SK-N-SH (cell line): ENCODE results near the gene LTF. TPM values are rescaled to one million over a fixed set of nuclear protein-coding genes. Genes with fewer than 3 reads are reported as not detected.

Experiments used
- CTCF ChIA-PET: fragments of 300-600, 350-600 bp; formaldehyde crosslinking; extraction: SDS; loops from one replicate; lab custom pipeline; 2021; lab: Yijun Ruan, JAX
- POLR2A ChIA-PET: fragments of 350-600 bp; sonication (Branson Sonifier 250); formaldehyde crosslinking; extraction: SDS; loops from one replicate; lab custom pipeline; 2020; ENCODE audit warnings: antibody characterized with exemption, inconsistent platforms; lab: Yijun Ruan, JAX
- DNase-seq: peaks from one replicate; pipeline ENCODE4 v3.0.0; 2012
- H2AFZ ChIP-seq: fragments of 200-600 bp; sonication (generic); 2 replicates; pipeline ENCODE4 v1.8.1; 2016; ENCODE audit warnings: antibody characterized with exemption, mild to moderate bottlenecking, low read depth
- H3F3A ChIP-seq: fragments of 200-600 bp; sonication (generic); replicated peaks from 2 replicates; pipeline ENCODE3; 2016; ENCODE audit warnings: antibody characterized with exemption, mild to moderate bottlenecking; ENCODE audit not compliant: insufficient read depth
- H3K27ac ChIP-seq, 2 experiments: fragments of 200-500 bp in 1 of 2; fragments of 200-600 bp in 1 of 2; sonication (Bioruptor generic) in 1 of 2; sonication (generic), shearing (Covaris generic) in 1 of 2; 2 replicates each; pipeline versions ENCODE4 v1.5.1 to v1.6.1; 2014 to 2016; ENCODE audit warnings: low read depth in 2 of 2, inconsistent platforms in 1 of 2, low read length in 1 of 2, mild to moderate bottlenecking in 1 of 2, mixed read lengths in 1 of 2
- H3K27me3 ChIP-seq: fragments of 200-600 bp; sonication (generic), shearing (Covaris generic); 2 replicates; pipeline ENCODE4 v1.6.1; 2016; ENCODE audit warnings: mixed run types; ENCODE audit not compliant: insufficient read depth
- H3K36me3 ChIP-seq, 2 experiments: fragments of 200-500 bp in 1 of 2; fragments of 200-600 bp in 1 of 2; sonication (Bioruptor generic) in 1 of 2; sonication (generic) in 1 of 2; replicated peaks in 1 of 2; 2 replicates each; pipeline versions ENCODE3 to v1.5.1; 2014 to 2016; ENCODE audit warnings: low read length in 1 of 2, mild to moderate bottlenecking in 1 of 2; ENCODE audit not compliant: insufficient read depth in 2 of 2, control insufficient read depth in 1 of 2
- H3K4me1 ChIP-seq, 2 experiments: fragments of 200-500 bp in 1 of 2; fragments of 200-600 bp in 1 of 2; sonication (Bioruptor generic) in 1 of 2; sonication (generic), shearing (Covaris generic) in 1 of 2; 2 replicates each; pipeline versions ENCODE4 v1.5.1 to v1.6.1; 2014 to 2016; ENCODE audit warnings: low read depth in 1 of 2, low read length in 1 of 2, mixed run types in 1 of 2; ENCODE audit not compliant: insufficient read depth in 2 of 2, control insufficient read depth in 1 of 2
- H3K4me2 ChIP-seq: fragments of 200-600 bp; sonication (generic), shearing (Covaris generic); 2 replicates; pipeline ENCODE4 v1.6.1; 2017; ENCODE audit warnings: mixed run types
- H3K4me3 ChIP-seq, 2 experiments: fragments of 200-500 bp in 1 of 2; fragments of 200-600 bp in 1 of 2; sonication (Bioruptor generic) in 1 of 2; sonication (generic), shearing (Covaris generic) in 1 of 2; 2 replicates each; pipeline versions ENCODE4 v1.5.1 to v1.8.1; 2014 to 2016; ENCODE audit warnings: low read depth in 2 of 2, inconsistent platforms in 1 of 2, low read length in 1 of 2, mild to moderate bottlenecking in 1 of 2, mixed read lengths in 1 of 2, moderate library complexity in 1 of 2
- H3K79me2 ChIP-seq: fragments of 200-600 bp; sonication (generic); 2 replicates; pipeline ENCODE4 v1.8.1; 2017; ENCODE audit warnings: mild to moderate bottlenecking; ENCODE audit not compliant: insufficient read depth
- H3K9ac ChIP-seq: fragments of 200-600 bp; sonication (generic); 2 replicates; pipeline ENCODE4 v1.6.1; 2017; ENCODE audit warnings: mixed run types
- H3K9me2 ChIP-seq: fragments of 200-600 bp; sonication (generic); 2 replicates; pipeline ENCODE4 v1.6.1; 2017; ENCODE audit warnings: mixed run types
- H3K9me3 ChIP-seq: fragments of 200-600 bp; sonication (generic); 2 replicates; pipeline ENCODE4 v1.6.1; 2017; ENCODE audit warnings: mixed run types, mild to moderate bottlenecking, moderate library complexity
- H4K20me1 ChIP-seq: fragments of 200-600 bp; sonication (generic); 2 replicates; pipeline ENCODE4 v1.6.1; 2017; ENCODE audit warnings: mild to moderate bottlenecking, mixed run types; ENCODE audit not compliant: insufficient read depth
- CHD2 ChIP-seq: fragments of 150-350 bp; IDR thresholded peaks from 2 replicates; pipeline ENCODE4 v1.6.1; 2018; ENCODE audit warnings: low read length; ENCODE audit not compliant: partially characterized antibody
- EP300 ChIP-seq, 2 experiments: IDR thresholded peaks; 2 replicates each; pipeline versions ENCODE4 v1.4.0 to v1.6.1; 2012; ENCODE audit warnings: borderline replicate concordance in 1 of 2, low read depth in 1 of 2, low read length in 1 of 2
- EZH2phosphoT487 ChIP-seq: fragments of 200-600 bp; sonication (generic); IDR thresholded peaks from 2 replicates; pipeline ENCODE4 v1.6.1; 2017; ENCODE audit warnings: low read depth, mixed run types, mild to moderate bottlenecking, antibody characterized with exemption, moderate library complexity, borderline replicate concordance
- FOXM1 ChIP-seq: IDR thresholded peaks from 2 replicates; pipeline ENCODE4 v1.4.0; 2012; ENCODE audit warnings: low read depth, mild to moderate bottlenecking
- GABPA ChIP-seq: IDR thresholded peaks from 2 replicates; pipeline ENCODE4 v1.4.0; 2012; ENCODE audit warnings: low read depth, mild to moderate bottlenecking
- GATA2 ChIP-seq: sonication (generic); formaldehyde crosslinking; IDR thresholded peaks from 2 replicates; pipeline ENCODE4 v1.5.0; 2020; ENCODE audit warnings: mild to moderate bottlenecking, missing genetic modification reagents
- JUND ChIP-seq: IDR thresholded peaks from 2 replicates; pipeline ENCODE4 v1.4.0; 2012
- MXI1 ChIP-seq: IDR thresholded peaks from 2 replicates; pipeline ENCODE4 v1.6.1; 2012; ENCODE audit warnings: mild to moderate bottlenecking, low read depth, low read length, improper control_type of control experiment
- POLR2AphosphoS5 ChIP-seq: IDR thresholded peaks from 2 replicates; pipeline ENCODE4 v1.6.1; 2012; ENCODE audit warnings: low read depth, low read length
- RCOR1 ChIP-seq: fragments of 150-350 bp; IDR thresholded peaks from 2 replicates; pipeline ENCODE4 v1.6.1; 2017; ENCODE audit warnings: antibody characterized with exemption, low read length
- RFX5 ChIP-seq: IDR thresholded peaks from 2 replicates; pipeline ENCODE4 v1.6.1; 2012; ENCODE audit warnings: mild to moderate bottlenecking, improper control_type of control experiment, low read length
- SIN3A ChIP-seq: IDR thresholded peaks from 2 replicates; pipeline ENCODE4 v1.6.1; 2012; ENCODE audit warnings: low read depth, mild to moderate bottlenecking, low read length, moderate library complexity, borderline replicate concordance
- SMC3 ChIP-seq: IDR thresholded peaks from 2 replicates; pipeline ENCODE4 v1.6.1; 2012; ENCODE audit warnings: low read depth, low read length, improper control_type of control experiment
- TCF12 ChIP-seq: IDR thresholded peaks from 2 replicates; pipeline ENCODE4 v1.4.0; 2012
- WGBS: methylation state at CpG from one replicate; pipeline ENCODE4 v1.1.6; 2017; ENCODE audit warnings: low lambda C conversion rate; 5-methylcytosine and 5-hydroxymethylcytosine counted together
- polyA plus RNA-seq, 3 experiments: library from polyadenylated mRNA; depleted of rRNA; stranded (reverse); fragments of >200 nt; gene quantifications; 2 replicates each; pipeline ENCODE4 v1.2.3, GENCODE V29; 2012
- TF ChIP-seq, protein P1 (sequence below): IDR thresholded peaks from 2 replicates; pipeline ENCODE4 v1.4.0; 2012; ENCODE audit warnings: low read depth, borderline replicate concordance
- TF ChIP-seq, protein P2 (sequence below): IDR thresholded peaks from 2 replicates; pipeline ENCODE4 v1.4.0; 2012; ENCODE audit warnings: low read depth
- TF ChIP-seq, protein P3 (sequence below): IDR thresholded peaks from 2 replicates; pipeline ENCODE4 v1.6.1; 2012; ENCODE audit warnings: mild to moderate bottlenecking, low read depth, low read length, moderate library complexity
- TF ChIP-seq, protein P4 (sequence below): IDR thresholded peaks from 2 replicates; pipeline ENCODE4; 2012
- TF ChIP-seq, protein P5 (sequence below): IDR thresholded peaks from 2 replicates; pipeline ENCODE4 v1.4.0; 2012; ENCODE audit warnings: low read depth, borderline replicate concordance

Gene LTF
- polyA plus RNA-seq, 1 of the 3 experiments (the other 2 are of a cell fraction) = not detected

DNA sequence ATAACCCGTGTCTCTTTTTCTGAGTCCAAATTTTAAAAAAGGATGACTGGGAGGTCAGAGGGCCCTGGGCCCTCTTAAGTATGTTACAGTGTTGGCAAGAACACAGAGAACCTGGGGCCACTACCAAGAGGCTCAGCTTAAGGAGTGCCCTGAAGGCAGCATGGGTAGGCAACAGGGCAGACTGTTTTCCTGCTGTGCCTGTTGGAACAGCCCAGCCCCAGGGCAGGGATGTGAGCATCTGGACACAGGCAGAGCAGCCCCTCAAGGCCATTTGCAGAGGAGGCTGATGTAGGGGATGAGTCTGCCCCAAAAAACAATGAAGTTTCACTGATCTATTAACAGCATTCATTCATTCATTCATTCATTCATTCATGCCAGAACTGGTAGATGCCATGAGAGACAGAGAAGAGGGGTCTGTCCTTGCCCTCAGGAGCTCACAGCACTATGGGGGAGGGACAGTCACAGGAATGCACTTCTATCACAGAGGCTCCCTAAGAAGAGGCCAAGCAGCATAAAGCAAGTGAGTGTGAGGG, 2.2 kb upstream of the LTF start:
- Histone ChIP-seq H3K9ac (no peak overlapping the region), H4K20me1 (no peaks in the 10 kb centered on the region), H3K27me3 (peaks cover 27% of the 10 kb centered on the region)

DNA sequence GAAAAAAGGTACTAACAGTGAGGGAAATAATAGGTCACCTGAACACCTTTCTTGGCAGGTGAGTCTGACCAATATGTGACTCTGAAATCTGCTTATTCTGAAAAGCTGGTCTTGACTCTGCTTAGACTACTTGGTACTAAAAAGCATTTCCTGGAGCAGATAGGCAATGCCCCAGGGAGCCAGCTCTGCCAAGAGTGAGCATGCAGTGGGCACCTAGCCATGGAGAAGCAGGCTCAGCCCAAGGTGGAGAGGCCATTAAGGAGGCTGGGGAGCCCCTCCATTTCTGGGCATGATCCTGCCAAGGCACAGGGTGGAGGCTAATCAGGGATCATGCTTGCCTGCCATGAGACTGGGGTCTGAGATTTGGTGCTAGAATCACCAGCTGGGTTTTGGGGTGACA, 1.6 kb upstream of the LTF start:
- H3K9me3 ChIP-seq = no peaks in the 10 kb centered on the region
- CTCF ChIA-PET = interaction anchor here (1.1 kb wide), 1 partner anchor 22 kb away, joined by 3 read pairs; no protein-coding TSS in a partner anchor
- H3F3A ChIP-seq = no peaks in the 10 kb centered on the region
- no peak for DNase-seq
- H4K20me1 ChIP-seq = no peaks in the 10 kb centered on the region
- H3K27me3 ChIP-seq = peaks cover 25% of the 10 kb centered on the region
- no peaks in the 10 kb centered on the region for H3K9me2 ChIP-seq
- no peak overlapping the region for H3K4me2 ChIP-seq
- H3K36me3 ChIP-seq = no peaks in the 10 kb centered on the region
- no peak overlapping the region for H2AFZ ChIP-seq
- POLR2A ChIA-PET = no interaction called here
- no peak overlapping the region for H3K27ac ChIP-seq
- no peak overlapping the region for H3K9ac ChIP-seq
- H3K4me3 ChIP-seq = no peak overlapping the region
- no peaks in the 10 kb centered on the region; a peak in 1 of 4 replicates for H3K4me1 ChIP-seq
- H3K79me2 ChIP-seq = no peaks in the 10 kb centered on the region
- TF ChIP-seq GABPA = no peak
- no peak for TF ChIP-seq EP300 (IDR thresholded peaks at IDR 0.05; ENCODE audit: borderline replicate concordance in 1 of 2, low read depth in 1 of 2, low read length in 1 of 2)
- TF ChIP-seq, protein P1, sequence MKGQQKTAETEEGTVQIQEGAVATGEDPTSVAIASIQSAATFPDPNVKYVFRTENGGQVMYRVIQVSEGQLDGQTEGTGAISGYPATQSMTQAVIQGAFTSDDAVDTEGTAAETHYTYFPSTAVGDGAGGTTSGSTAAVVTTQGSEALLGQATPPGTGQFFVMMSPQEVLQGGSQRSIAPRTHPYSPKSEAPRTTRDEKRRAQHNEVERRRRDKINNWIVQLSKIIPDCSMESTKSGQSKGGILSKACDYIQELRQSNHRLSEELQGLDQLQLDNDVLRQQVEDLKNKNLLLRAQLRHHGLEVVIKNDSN = no peak
- TF ChIP-seq, protein P2, sequence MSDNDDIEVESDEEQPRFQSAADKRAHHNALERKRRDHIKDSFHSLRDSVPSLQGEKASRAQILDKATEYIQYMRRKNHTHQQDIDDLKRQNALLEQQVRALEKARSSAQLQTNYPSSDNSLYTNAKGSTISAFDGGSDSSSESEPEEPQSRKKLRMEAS = no peak
- TF ChIP-seq POLR2AphosphoS5 = no peak
- TF ChIP-seq CHD2 = no peak
- TF ChIP-seq GATA2 (CRISPR knock-in tag) = no peak
- TF ChIP-seq, protein P3, sequence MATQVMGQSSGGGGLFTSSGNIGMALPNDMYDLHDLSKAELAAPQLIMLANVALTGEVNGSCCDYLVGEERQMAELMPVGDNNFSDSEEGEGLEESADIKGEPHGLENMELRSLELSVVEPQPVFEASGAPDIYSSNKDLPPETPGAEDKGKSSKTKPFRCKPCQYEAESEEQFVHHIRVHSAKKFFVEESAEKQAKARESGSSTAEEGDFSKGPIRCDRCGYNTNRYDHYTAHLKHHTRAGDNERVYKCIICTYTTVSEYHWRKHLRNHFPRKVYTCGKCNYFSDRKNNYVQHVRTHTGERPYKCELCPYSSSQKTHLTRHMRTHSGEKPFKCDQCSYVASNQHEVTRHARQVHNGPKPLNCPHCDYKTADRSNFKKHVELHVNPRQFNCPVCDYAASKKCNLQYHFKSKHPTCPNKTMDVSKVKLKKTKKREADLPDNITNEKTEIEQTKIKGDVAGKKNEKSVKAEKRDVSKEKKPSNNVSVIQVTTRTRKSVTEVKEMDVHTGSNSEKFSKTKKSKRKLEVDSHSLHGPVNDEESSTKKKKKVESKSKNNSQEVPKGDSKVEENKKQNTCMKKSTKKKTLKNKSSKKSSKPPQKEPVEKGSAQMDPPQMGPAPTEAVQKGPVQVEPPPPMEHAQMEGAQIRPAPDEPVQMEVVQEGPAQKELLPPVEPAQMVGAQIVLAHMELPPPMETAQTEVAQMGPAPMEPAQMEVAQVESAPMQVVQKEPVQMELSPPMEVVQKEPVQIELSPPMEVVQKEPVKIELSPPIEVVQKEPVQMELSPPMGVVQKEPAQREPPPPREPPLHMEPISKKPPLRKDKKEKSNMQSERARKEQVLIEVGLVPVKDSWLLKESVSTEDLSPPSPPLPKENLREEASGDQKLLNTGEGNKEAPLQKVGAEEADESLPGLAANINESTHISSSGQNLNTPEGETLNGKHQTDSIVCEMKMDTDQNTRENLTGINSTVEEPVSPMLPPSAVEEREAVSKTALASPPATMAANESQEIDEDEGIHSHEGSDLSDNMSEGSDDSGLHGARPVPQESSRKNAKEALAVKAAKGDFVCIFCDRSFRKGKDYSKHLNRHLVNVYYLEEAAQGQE = no peak
- TF ChIP-seq, protein P4, sequence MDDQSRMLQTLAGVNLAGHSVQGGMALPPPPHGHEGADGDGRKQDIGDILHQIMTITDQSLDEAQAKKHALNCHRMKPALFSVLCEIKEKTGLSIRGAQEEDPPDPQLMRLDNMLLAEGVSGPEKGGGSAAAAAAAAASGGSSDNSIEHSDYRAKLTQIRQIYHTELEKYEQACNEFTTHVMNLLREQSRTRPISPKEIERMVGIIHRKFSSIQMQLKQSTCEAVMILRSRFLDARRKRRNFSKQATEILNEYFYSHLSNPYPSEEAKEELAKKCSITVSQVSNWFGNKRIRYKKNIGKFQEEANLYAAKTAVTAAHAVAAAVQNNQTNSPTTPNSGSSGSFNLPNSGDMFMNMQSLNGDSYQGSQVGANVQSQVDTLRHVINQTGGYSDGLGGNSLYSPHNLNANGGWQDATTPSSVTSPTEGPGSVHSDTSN = no peak
- no peak for TF ChIP-seq RCOR1
- no peak for TF ChIP-seq MXI1
- no peak for TF ChIP-seq SMC3

More for the DNA sequence above, 2.2 kb upstream of the LTF start:
- DNase-seq = no peak
- WGBS = 8% methylated on average over 1 of the region's 1 CpG
- no peak overlapping the region for H3K27ac ChIP-seq
- H3F3A ChIP-seq = no peaks in the 10 kb centered on the region
- ChIA-PET CTCF (interaction anchor here (1.1 kb wide), 1 partner anchor 21 kb away, joined by 3 read pairs; no protein-coding TSS in a partner anchor), POLR2A (no interaction called here)
- no peak overlapping the region for H2AFZ ChIP-seq
- TF ChIP-seq, protein P5, sequence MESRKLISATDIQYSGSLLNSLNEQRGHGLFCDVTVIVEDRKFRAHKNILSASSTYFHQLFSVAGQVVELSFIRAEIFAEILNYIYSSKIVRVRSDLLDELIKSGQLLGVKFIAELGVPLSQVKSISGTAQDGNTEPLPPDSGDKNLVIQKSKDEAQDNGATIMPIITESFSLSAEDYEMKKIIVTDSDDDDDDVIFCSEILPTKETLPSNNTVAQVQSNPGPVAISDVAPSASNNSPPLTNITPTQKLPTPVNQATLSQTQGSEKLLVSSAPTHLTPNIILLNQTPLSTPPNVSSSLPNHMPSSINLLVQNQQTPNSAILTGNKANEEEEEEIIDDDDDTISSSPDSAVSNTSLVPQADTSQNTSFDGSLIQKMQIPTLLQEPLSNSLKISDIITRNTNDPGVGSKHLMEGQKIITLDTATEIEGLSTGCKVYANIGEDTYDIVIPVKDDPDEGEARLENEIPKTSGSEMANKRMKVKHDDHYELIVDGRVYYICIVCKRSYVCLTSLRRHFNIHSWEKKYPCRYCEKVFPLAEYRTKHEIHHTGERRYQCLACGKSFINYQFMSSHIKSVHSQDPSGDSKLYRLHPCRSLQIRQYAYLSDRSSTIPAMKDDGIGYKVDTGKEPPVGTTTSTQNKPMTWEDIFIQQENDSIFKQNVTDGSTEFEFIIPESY = no peak
- TF ChIP-seq SMC3 (no peak), GABPA (no peak), SIN3A (no peak), JUND (no peak), FOXM1 (no peak), EP300 (IDR thresholded peaks at IDR 0.05; ENCODE audit: borderline replicate concordance in 1 of 2, low read depth in 1 of 2, low read length in 1 of 2) (no peak), EZH2phosphoT487 (no peak), RFX5 (no peak), TCF12 (no peak)
- no peaks in the 10 kb centered on the region; a peak in 1 of 4 replicates for H3K4me1 ChIP-seq
- no peak overlapping the region for H3K4me2 ChIP-seq
- no peaks in the 10 kb centered on the region for H3K79me2 ChIP-seq
- no peaks in the 10 kb centered on the region for H3K36me3 ChIP-seq
- no peak overlapping the region for H3K4me3 ChIP-seq
- H3K9me2 ChIP-seq = no peaks in the 10 kb centered on the region
- no peaks in the 10 kb centered on the region for H3K9me3 ChIP-seq
